Stimulated activated CD8-positive, alpha-beta memory T cell treated with anti-CD3 and anti-CD28 coated beads, Interleukin-12 subunit alpha, Interleukin-12 subunit beta, amount 100 ng/mL, for 4 hours (primary cell): ENCODE data around the gene SPATA45.

Experiments
- DNase-seq: peaks from one replicate; pipeline ENCODE4 v3.0.0-alpha.2; 2020; ENCODE audit warnings: low read depth

The SPATA45 gene

GRCh38 chr1:212780759-212781158 lies 66.7 kb downstream of the SPATA45 start:
- DNase-seq = no peak
